B cell (primary cell): ENCODE measurements around the gene ZNF562. TPM values are rescaled to one million over a fixed set of nuclear protein-coding genes. Genes with fewer than 3 reads are reported as not detected.

Experiments used
- ATAC-seq: fragments of 200-7000 bp; cut with Tn5 transposase; one replicate; pipeline ENCODE4 v1.10.0; 2021; ENCODE audit warnings: low read depth, mild to moderate bottlenecking, moderate number of reproducible peaks, moderate library complexity
- CTCF ChIA-PET: fragments of 350-600 bp; sonication (Branson Sonifier 250); formaldehyde crosslinking; loops from one replicate; lab custom pipeline; 2021; ENCODE audit warnings: antibody characterized with exemption, inconsistent platforms; lab: Charles Lee
- POLR2A ChIA-PET: fragments of 350-600 bp; sonication (Branson Sonifier 250); formaldehyde crosslinking; loops from one replicate; lab custom pipeline; 2021; ENCODE audit warnings: antibody characterized with exemption; lab: Charles Lee
- DNase-seq: peaks from one replicate; pipeline ENCODE4 v3.0.0; 2013
- H2AFZ ChIP-seq: 2 replicates; pipeline ENCODE4 v1.6.1; 2012; ENCODE audit warnings: mild to moderate bottlenecking, low read depth, low read length; ENCODE audit not compliant: insufficient read depth, poor library complexity, severe bottlenecking
- H3K27ac ChIP-seq, 2 donors: 1 replicate in 1 of 2; 2 replicates in 1 of 2; pipeline ENCODE4 v1.5.1; 2012 to 2013; ENCODE audit warnings: low read length in 2 of 2, mild to moderate bottlenecking in 2 of 2, moderate library complexity in 1 of 2
- H3K27me3 ChIP-seq, 4 experiments: fragments of 200-600 bp in 1 of 4; sonication (generic) in 1 of 4; replicated peaks in 1 of 4; 1 replicate in 2 of 4; 2 replicates in 2 of 4; pipeline versions ENCODE4 v1.6.1 to v1.7.0; 2013 to 2016; ENCODE audit warnings: low read length in 3 of 4, mild to moderate bottlenecking in 2 of 4, mixed read lengths in 1 of 4, moderate library complexity in 1 of 4; ENCODE audit not compliant: insufficient read depth in 4 of 4, control insufficient read depth in 3 of 4; ENCODE audit errors: control extremely low read depth in 1 of 4
- H3K36me3 ChIP-seq, 2 experiments: replicated peaks in 1 of 2; 1 replicate in 1 of 2; 2 replicates in 1 of 2; pipeline versions ENCODE4 v1.6.1 to v1.7.1; 2013; ENCODE audit warnings: low read length in 1 of 2; ENCODE audit not compliant: insufficient read depth in 2 of 2, control insufficient read depth in 1 of 2; ENCODE audit errors: control extremely low read depth in 1 of 2, extremely low read depth in 1 of 2
- H3K4me1 ChIP-seq, 2 donors: fragments of 200-600 bp in 1 of 2; sonication (generic) in 1 of 2; 1 replicate in 1 of 2; 2 replicates in 1 of 2; pipeline versions ENCODE4 v1.5.1 to v1.6.1; 2013 to 2017; ENCODE audit warnings: low read length in 2 of 2; ENCODE audit not compliant: control insufficient read depth in 2 of 2, insufficient read depth in 2 of 2
- H3K4me2 ChIP-seq: replicated peaks from 2 replicates; pipeline ENCODE3; 2012; ENCODE audit warnings: mild to moderate bottlenecking, low read depth, low read length; ENCODE audit not compliant: poor library complexity, severe bottlenecking
- H3K4me3 ChIP-seq, 5 experiments: fragments of 200-600 bp in 1 of 5; sonication (generic) in 1 of 5; 1 replicate in 3 of 5; 2 replicates in 2 of 5; pipeline versions ENCODE4 v1.5.1 to v1.7.0; 2011 to 2016; ENCODE audit warnings: low read length in 4 of 5, mild to moderate bottlenecking in 4 of 5, low read depth in 2 of 5, control low read depth in 1 of 5, moderate library complexity in 1 of 5; ENCODE audit not compliant: insufficient read depth in 1 of 5; ENCODE audit errors: control extremely low read depth in 1 of 5, extremely low read depth in 1 of 5
- H3K79me2 ChIP-seq: fragments of 200-600 bp; sonication (generic); one replicate; pipeline ENCODE4 v1.6.0; 2016; ENCODE audit warnings: low read length; ENCODE audit not compliant: control insufficient read depth, insufficient read depth
- H3K9ac ChIP-seq: fragments of 200-600 bp; sonication (generic); 2 replicates; pipeline ENCODE4 v1.6.1; 2017; ENCODE audit warnings: mild to moderate bottlenecking, low read length, moderate library complexity
- H3K9me3 ChIP-seq, 3 donors: one replicate each; pipeline versions ENCODE4 v1.6.1 to v1.7.1; 2013; ENCODE audit warnings: low read length in 2 of 3; ENCODE audit not compliant: control insufficient read depth in 2 of 3, insufficient read depth in 1 of 3; ENCODE audit errors: control extremely low read depth in 1 of 3
- H4K20me1 ChIP-seq: 2 replicates; pipeline ENCODE4 v1.6.0; 2012; ENCODE audit warnings: mild to moderate bottlenecking, low read length; ENCODE audit not compliant: insufficient read depth, control insufficient read depth, poor library complexity, severe bottlenecking
- H3K27ac Mint-ChIP-seq: one replicate; pipeline ENCODE4 v1.8.0; 2021; ENCODE audit warnings: mixed read lengths
- H3K27me3 Mint-ChIP-seq: one replicate; pipeline ENCODE4 v1.8.0; 2021; ENCODE audit warnings: mixed read lengths
- H3K4me1 Mint-ChIP-seq: one replicate; pipeline ENCODE4 v1.8.0; 2021; ENCODE audit warnings: mixed read lengths
- H3K4me3 Mint-ChIP-seq: one replicate; pipeline ENCODE4 v1.8.0; 2021; ENCODE audit warnings: mixed read lengths
- H3K9me3 Mint-ChIP-seq: one replicate; pipeline ENCODE4 v1.8.0; 2022; ENCODE audit warnings: mixed read lengths; ENCODE audit not compliant: insufficient read depth
- CTCF ChIP-seq: fragments of 200-600 bp; IDR thresholded peaks from one replicate; pipeline ENCODE4 v1.8.0; 2022; ENCODE audit warnings: antibody characterized with exemption, mild to moderate bottlenecking
- EZH2 ChIP-seq: IDR thresholded peaks from 2 replicates; pipeline ENCODE4 v1.6.1; 2012; ENCODE audit warnings: borderline replicate concordance, low read depth, mild to moderate bottlenecking, moderate library complexity, low read length; ENCODE audit not compliant: insufficient read depth, poor library complexity, severe bottlenecking
- WGBS: methylation state at CpG from one replicate; pipeline ENCODE4 v1.1.5; 2013; ENCODE audit warnings: missing lambda C conversion rate; ENCODE audit not compliant: insufficient coverage; 5-methylcytosine and 5-hydroxymethylcytosine counted together
- intact Hi-C: fragments of 100-400 bp; cut with micrococcal nuclease; formaldehyde crosslinking; loops from one replicate; pipeline ENCODE4 v1.10.0; 2022
- polyA plus RNA-seq: library from polyadenylated mRNA; depleted of rRNA; stranded (reverse); fragments of >200 nt; gene quantifications from 2 replicates; pipeline ENCODE4 v1.2.3, GENCODE V29; 2012
- total RNA-seq, 2 donors: library from RNA; stranded (reverse); fragments of 120-200 nt in 1 of 2; gene quantifications; 1 replicate in 1 of 2; 2 replicates in 1 of 2; pipeline versions ENCODE4 v1.2.3 to v1.2.4, GENCODE V29; 2013 to 2022

Gene ZNF562
- total and polyA plus RNA-seq, 2 donors (not counting 1 experiment from before 2014, with no cell fraction given) = 4.1 to 31.8 TPM

- no peaks in the 10 kb centered on the region for H4K20me1 ChIP-seq
- DNase-seq (no peak), ATAC-seq (no peak)
- H3K36me3 ChIP-seq = peaks cover 8 to 9% of the 10 kb centered on the region in 2 experiments
- H3K4me1 Mint-ChIP-seq = peaks cover 3% of the 10 kb centered on the region
- no peaks in the 10 kb centered on the region for H3K9me3 Mint-ChIP-seq
- H3K4me3 Mint-ChIP-seq = no peak overlapping the region
- whole genome bisulfite sequencing = no CpG with 5 or more reads among the region's 2 CpGs
- H3K27ac Mint-ChIP-seq = no peak overlapping the region
- H3K4me1 ChIP-seq = no peaks in the 10 kb centered on the region
- CTCF ChIA-PET = interaction anchor here (4.5 kb wide), 1 partner anchor 168 kb away, joined by 30 read pairs; no protein-coding TSS in a partner anchor
- H3K4me3 ChIP-seq = no peak overlapping the region
- no peaks in the 10 kb centered on the region for H3K9me3 ChIP-seq
- no peak overlapping the region for H3K4me2 ChIP-seq
- no peaks in the 10 kb centered on the region for H3K27me3 ChIP-seq
- POLR2A ChIA-PET = no interaction called here
- H2AFZ ChIP-seq = no peak overlapping the region
- TF ChIP-seq EZH2 (no peak), CTCF (no peak)
- H3K27ac ChIP-seq = no peak overlapping the region
- no peaks in the 10 kb centered on the region for H3K79me2 ChIP-seq
- no peaks in the 10 kb centered on the region for H3K27me3 Mint-ChIP-seq
- intact Hi-C loops = loop anchor here (10.0 kb wide), 1 partner anchor 397 kb away; no protein-coding TSS in a partner anchor
- no peak overlapping the region for H3K9ac ChIP-seq
Observed at GRCh38 chr19:9627856-9628255, 47.0 kb downstream of the ZNF562 start.

GRCh38 chr19:9622531-9622930 lies 52.4 kb downstream of the ZNF562 start:
- Histone ChIP-seq H3K4me1 (peaks cover 12 to 21% of the 10 kb centered on the region in 2 donors), H4K20me1 (no peaks in the 10 kb centered on the region), H3K27ac (no peak overlapping the region), H3K79me2 (peaks cover 25% of the 10 kb centered on the region), H3K4me3 (no peak overlapping the region), H3K9me3 (no peaks in the 10 kb centered on the region), H3K9ac (no peak overlapping the region), H3K27me3 (no peaks in the 10 kb centered on the region), H2AFZ (no peak overlapping the region), H3K36me3 (peaks cover 3 to 8% of the 10 kb centered on the region in 2 experiments), H3K4me2 (no peak overlapping the region)
- Mint-ChIP-seq H3K4me1 (peaks cover 22% of the 10 kb centered on the region), H3K27ac (peak overlapping the region; percentile 46), H3K9me3 (peaks cover 3% of the 10 kb centered on the region), H3K4me3 (peak overlapping the region; percentile 76), H3K27me3 (peaks cover 2% of the 10 kb centered on the region)
- ChIA-PET POLR2A (interaction anchor here (0.6 kb wide), 1 partner anchor 163 kb away, joined by 6 read pairs; no protein-coding TSS in a partner anchor), CTCF (interaction anchor here (0.9 to 1.9 kb wide), 4 partner anchors 36 to 176 kb away, joined by 3 to 6 read pairs (median 4); no protein-coding TSS in a partner anchor)
- no peak for TF ChIP-seq CTCF
- TF ChIP-seq EZH2 = no peak
- no peak for DNase-seq
- WGBS = no CpG with 5 or more reads among the region's 2 CpGs
- ATAC-seq = no peak
- intact Hi-C loops = loop anchor here (5.0 to 10.0 kb wide), 2 partner anchors 402 to 480 kb away; partner anchors contain the start of gene ZNF317
